ENCODE results near the gene SCUBE1. TPM values are rescaled to one million over a fixed set of nuclear protein-coding genes. Genes with fewer than 3 reads are reported as not detected.
A peak's percentile ranks its signal among the peaks of the same experiment; 100 is the strongest.

Gene SCUBE1
- total RNA-seq, 4 donors from 2014 or later = 33.3 to 109 (median 66.3) TPM

GRCh38 chr22:43390166-43390565 lies 47.0 kb upstream of the SCUBE1 start:
- Histone ChIP-seq H3K27me3 (peaks cover 0 to 31% (median 0%) of the 10 kb centered on the region in 4 donors), H3K9me3 (peaks cover 0 to 4% (median 0%) of the 10 kb centered on the region in 4 donors), H3K4me3 (no peak overlapping the region), H3K4me1 (peaks cover 5 to 15% (median 10%) of the 10 kb centered on the region in 4 donors), H3K36me3 (no peaks in the 10 kb centered on the region), H3K27ac (replicated peaks in 1 of 4) (no peak overlapping the region)
- TF ChIP-seq POLR2A (IDR thresholded peaks at IDR 0.05; ENCODE audit: low read depth) (no peak), CTCF (IDR thresholded peaks at IDR 0.05) (no peak), POLR2AphosphoS5 (IDR thresholded peaks at IDR 0.05) (no peak), EP300 (IDR thresholded peaks at IDR 0.05) (no peak)
- 87% methylated on average over 3 of the region's 3 CpGs for WGBS
- DNase-seq (ENCODE audit: extremely low spot score) = no peak
- intact Hi-C loops (cut with DNase I) = no loop called here

GRCh38 chr22:43389227-43389836 lies 46.2 kb upstream of the SCUBE1 start:
- Histone ChIP-seq H3K27me3 (peaks cover 0 to 35% (median 0%) of the 10 kb centered on the region in 4 donors), H3K27ac (replicated peaks in 1 of 4) (no peak overlapping the region), H3K4me3 (no peak overlapping the region), H3K9me3 (peaks cover 0 to 4% (median 0%) of the 10 kb centered on the region in 4 donors), H3K4me1 (peaks cover 5 to 15% (median 10%) of the 10 kb centered on the region in 4 donors), H3K36me3 (no peaks in the 10 kb centered on the region)
- no peak for TF ChIP-seq CTCF (IDR thresholded peaks at IDR 0.05)
- TF ChIP-seq EP300 (IDR thresholded peaks at IDR 0.05) = no peak
- no peak for TF ChIP-seq POLR2AphosphoS5 (IDR thresholded peaks at IDR 0.05)
- no peak for TF ChIP-seq POLR2A (IDR thresholded peaks at IDR 0.05; ENCODE audit: low read depth)
- intact Hi-C loops (cut with DNase I) = loop anchor here (10.0 kb wide), 1 partner anchor 435 kb away; no protein-coding TSS in a partner anchor
- no peak for DNase-seq (ENCODE audit: extremely low spot score)
- 80% methylated on average over 7 of the region's 8 CpGs for WGBS

GRCh38 chr22:43388420-43388851 lies 45.3 kb upstream of the SCUBE1 start:
- WGBS = 20% methylated on average over 5 of the region's 17 CpGs
- TF ChIP-seq POLR2AphosphoS5 (IDR thresholded peaks at IDR 0.05) (no peak), CTCF (IDR thresholded peaks at IDR 0.05) (peak in 2 of 3 experiments; percentile 85 to 97), EP300 (IDR thresholded peaks at IDR 0.05) (no peak)
- intact Hi-C loops (cut with DNase I) = loop anchor here (10.0 kb wide), 1 partner anchor 436 kb away; no protein-coding TSS in a partner anchor
- no peaks in the 10 kb centered on the region for H3K9me3 ChIP-seq
- H3K4me3 ChIP-seq = no peak overlapping the region
- no peak for DNase-seq (ENCODE audit: extremely low spot score)
- H3K4me1 ChIP-seq = peaks cover 5 to 15% (median 10%) of the 10 kb centered on the region in 4 donors
- peaks cover 0 to 31% (median 0%) of the 10 kb centered on the region in 4 donors for H3K27me3 ChIP-seq
- no peak overlapping the region for H3K27ac ChIP-seq (replicated peaks in 1 of 4)
- no peaks in the 10 kb centered on the region for H3K36me3 ChIP-seq

GRCh38 chr22:43387815-43388214 lies 44.6 kb upstream of the SCUBE1 start:
- no peak for DNase-seq (ENCODE audit: extremely low spot score)
- TF ChIP-seq POLR2AphosphoS5 (IDR thresholded peaks at IDR 0.05) (no peak), POLR2A (IDR thresholded peaks at IDR 0.05; ENCODE audit: low read depth) (no peak), EP300 (IDR thresholded peaks at IDR 0.05) (no peak), CTCF (IDR thresholded peaks at IDR 0.05) (no peak)
- peaks cover 5 to 15% (median 10%) of the 10 kb centered on the region in 4 donors for H3K4me1 ChIP-seq
- 64% methylated on average over 7 of the region's 7 CpGs for WGBS
- peaks cover 0 to 27% (median 0%) of the 10 kb centered on the region in 4 donors for H3K27me3 ChIP-seq
- H3K4me3 ChIP-seq = no peak overlapping the region
- intact Hi-C loops (cut with DNase I) = loop anchor here (10.0 kb wide), 1 partner anchor 437 kb away; no protein-coding TSS in a partner anchor
- no peak overlapping the region for H3K27ac ChIP-seq (replicated peaks in 1 of 4)
- H3K9me3 ChIP-seq = no peaks in the 10 kb centered on the region
- H3K36me3 ChIP-seq = no peaks in the 10 kb centered on the region
